IPS DF 6.9 (cell line): ENCODE results near the gene SOCS1.

Experiments used
- DNase-seq: peaks from one replicate; pipeline ENCODE4 v3.0.0-alpha.2; 2013; ENCODE audit warnings: low read depth, low spot score
- H3K27ac ChIP-seq: one replicate; pipeline ENCODE4 v1.5.1; 2013; ENCODE audit warnings: low read length, control low read depth
- H3K27me3 ChIP-seq: 2 replicates; pipeline ENCODE4 v1.6.1; 2013; ENCODE audit warnings: mild to moderate bottlenecking, low read length; ENCODE audit not compliant: control insufficient read depth, insufficient read depth
- H3K36me3 ChIP-seq: 2 replicates; pipeline ENCODE4 v1.6.1; 2013; ENCODE audit warnings: low read length; ENCODE audit not compliant: control insufficient read depth, insufficient read depth
- H3K4me1 ChIP-seq: 2 replicates; pipeline ENCODE4 v1.6.1; 2013; ENCODE audit warnings: low read length; ENCODE audit not compliant: control insufficient read depth, insufficient read depth
- H3K4me3 ChIP-seq: 2 replicates; pipeline ENCODE4 v1.5.1; 2013; ENCODE audit warnings: mild to moderate bottlenecking, low read length
- H3K9me3 ChIP-seq: 2 replicates; pipeline ENCODE4 v1.6.1; 2013; ENCODE audit warnings: low read length, inconsistent platforms; ENCODE audit not compliant: control insufficient read depth, insufficient read depth
- WGBS: extraction: QIAGEN DNeasy Blood & Tissue Kit; methylation state at CpG from one replicate; pipeline ENCODE4 v1.1.7; 2013; ENCODE audit warnings: mixed read lengths, missing lambda C conversion rate; ENCODE audit not compliant: insufficient read length, insufficient coverage; 5-methylcytosine and 5-hydroxymethylcytosine counted together

SOCS1 gene

GRCh38 chr16:11251525-11252481 is 4.2 kb downstream of the SOCS1 start:
- H3K27me3 ChIP-seq: no peaks in the 10 kb centered on the region
- no peak overlapping the region for H3K27ac ChIP-seq
- DNase-seq: no peak
- WGBS: no CpG with 5 or more reads among the region's 18 CpGs
- H3K4me1 ChIP-seq: 0 out of 2 replicates have a peak, but pooled peaks cover 1% of the 10 kb centered on the region
- H3K4me3 ChIP-seq: no peak overlapping the region
- peaks cover 8% of the 10 kb centered on the region; the same call in 1 of the 2 replicates for H3K36me3 ChIP-seq
- no peaks in the 10 kb centered on the region for H3K9me3 ChIP-seq

DNA sequence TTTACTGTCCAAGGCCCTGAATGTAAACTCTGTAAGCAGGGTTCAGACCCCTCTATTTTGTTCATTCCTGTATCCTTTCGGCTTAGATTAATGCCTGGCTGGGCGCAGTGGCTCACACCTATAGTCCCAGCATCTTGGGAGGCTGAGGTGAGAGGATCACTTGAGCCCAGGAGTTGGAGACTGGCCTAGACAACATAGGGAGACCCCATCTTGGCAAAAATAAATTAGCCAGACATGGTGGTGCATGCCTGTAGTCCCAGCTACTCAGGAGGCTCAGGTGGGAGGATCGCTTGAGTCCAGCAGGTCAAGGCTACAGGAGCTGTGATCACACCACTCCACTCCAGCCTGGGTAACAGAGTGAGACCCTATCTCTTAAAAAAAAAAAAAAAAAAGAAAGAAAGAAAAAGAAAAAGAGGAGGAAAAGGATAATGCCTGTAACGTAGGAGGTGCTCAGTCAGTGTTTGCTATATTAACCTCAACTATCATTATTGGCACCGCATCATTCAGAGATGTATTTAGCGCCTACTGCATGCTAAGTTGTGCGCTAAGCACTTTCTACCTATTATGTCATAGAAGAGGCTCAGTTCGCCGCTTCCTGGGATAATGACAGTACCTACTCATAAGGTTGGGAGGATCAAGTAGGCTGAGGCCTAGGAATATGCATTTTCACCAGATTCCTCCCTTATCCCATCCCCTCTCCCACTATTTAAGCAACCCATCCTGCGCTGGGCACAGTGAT is 5.0 kb downstream of the SOCS1 start:
- 0 out of 2 replicates have a peak, but pooled peaks cover 1% of the 10 kb centered on the region for H3K4me1 ChIP-seq
- no peaks in the 10 kb centered on the region for H3K27me3 ChIP-seq
- no peak overlapping the region for H3K27ac ChIP-seq

GRCh38 chr16:11250091-11250785 is 5.8 kb downstream of the SOCS1 start:
- no CpG with 5 or more reads among the region's 16 CpGs for WGBS
- H3K27me3 ChIP-seq: no peaks in the 10 kb centered on the region
- no peak for DNase-seq
- no peak overlapping the region for H3K27ac ChIP-seq
- H3K9me3 ChIP-seq: no peaks in the 10 kb centered on the region
- H3K36me3 ChIP-seq: peaks cover 8% of the 10 kb centered on the region; the same call in 1 of the 2 replicates
- 0 out of 2 replicates have a peak, but pooled peaks cover 1% of the 10 kb centered on the region for H3K4me1 ChIP-seq
- no peak overlapping the region for H3K4me3 ChIP-seq

More for the DNA sequence above, 5.0 kb downstream of the SOCS1 start:
- no peaks in the 10 kb centered on the region for H3K9me3 ChIP-seq
- no CpG with 5 or more reads among the region's 10 CpGs for WGBS
- H3K4me3 ChIP-seq: no peak overlapping the region
- H3K36me3 ChIP-seq: peaks cover 8% of the 10 kb centered on the region; the same call in 1 of the 2 replicates
- DNase-seq: no peak

DNA sequence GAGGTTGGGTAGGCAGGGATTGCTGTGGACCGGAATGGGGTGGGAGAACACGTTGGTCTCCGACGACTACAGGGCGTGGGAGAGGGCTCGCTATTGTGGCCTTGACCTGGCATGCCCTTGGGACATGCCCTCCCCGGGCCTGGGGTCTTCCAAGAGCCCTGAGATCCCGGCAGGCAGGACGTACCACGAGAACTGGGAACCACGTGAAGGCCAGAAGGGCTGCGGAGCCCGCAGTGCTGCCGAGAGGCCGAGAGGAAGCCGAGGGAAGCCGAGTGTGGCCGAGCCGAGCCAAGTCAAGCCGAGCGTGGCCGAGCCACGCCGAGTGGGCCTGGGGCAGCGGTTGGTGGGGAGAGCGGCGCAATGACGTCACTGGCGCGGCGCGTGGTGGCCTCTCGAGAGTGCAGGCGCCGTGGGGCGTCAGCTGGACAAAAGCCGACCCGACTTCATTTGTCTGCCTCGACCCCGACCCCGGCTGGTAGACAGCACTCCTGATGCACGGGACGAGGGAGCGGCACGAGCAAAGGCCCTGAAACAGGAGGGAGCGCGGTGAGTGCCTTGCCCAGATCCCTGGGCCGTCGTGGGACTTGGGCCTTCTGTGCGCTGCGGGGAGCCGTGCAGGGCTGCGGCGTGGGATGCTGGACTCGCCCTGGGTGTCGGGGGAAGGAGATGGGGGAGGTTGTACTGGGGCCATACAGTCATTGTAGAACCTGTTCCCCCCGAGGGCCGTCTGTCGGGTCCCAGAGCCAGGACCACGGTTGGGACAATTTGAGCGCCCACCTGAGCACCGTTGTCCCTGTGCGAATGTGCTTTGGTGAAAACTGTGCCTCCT is 6.6 kb downstream of the SOCS1 start:
- no peaks in the 10 kb centered on the region for H3K9me3 ChIP-seq
- H3K27ac ChIP-seq: no peak overlapping the region
- peaks cover 2% of the 10 kb centered on the region; the same call in 1 of the 2 replicates for H3K36me3 ChIP-seq
- no peak for DNase-seq
- H3K4me3 ChIP-seq: no peak overlapping the region
- 0 out of 2 replicates have a peak, but pooled peaks cover 1% of the 10 kb centered on the region for H3K4me1 ChIP-seq
- no CpG with 5 or more reads among the region's 63 CpGs for WGBS
- no peaks in the 10 kb centered on the region for H3K27me3 ChIP-seq

DNA sequence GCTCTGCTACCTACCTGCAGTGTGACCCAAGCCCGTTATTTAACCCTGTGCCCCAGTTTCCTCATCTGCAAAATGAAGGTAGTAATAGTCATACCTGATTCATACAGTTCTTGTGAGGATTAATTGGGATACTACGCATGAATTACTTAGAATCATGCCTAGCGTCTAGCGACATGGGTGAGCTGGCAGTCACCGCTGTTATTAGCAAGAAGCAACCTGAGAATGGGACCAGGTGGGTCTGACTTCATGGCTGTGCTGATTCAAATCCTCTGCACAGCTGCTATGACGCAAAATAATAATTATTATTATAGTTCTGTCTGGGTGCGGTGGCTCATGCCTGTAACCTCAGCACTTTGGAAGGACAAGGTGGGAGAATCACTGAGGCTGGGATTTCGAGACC is 7.9 kb downstream of the SOCS1 start:
- Histone ChIP-seq H3K27me3 (no peaks in the 10 kb centered on the region), H3K27ac (no peak overlapping the region), H3K36me3 (no peaks in the 10 kb centered on the region; the same call in 1 of the 2 replicates), H3K4me3 (no peak overlapping the region), H3K4me1 (0 out of 2 replicates have a peak, but pooled peaks cover 1% of the 10 kb centered on the region), H3K9me3 (no peaks in the 10 kb centered on the region)
- DNase-seq: no peak
- WGBS: no CpG with 5 or more reads among the region's 8 CpGs

GRCh38 chr16:11245988-11246387 is 10.0 kb downstream of the SOCS1 start:
- no peaks in the 10 kb centered on the region for H3K27me3 ChIP-seq
- no peak overlapping the region for H3K27ac ChIP-seq
- H3K9me3 ChIP-seq: no peaks in the 10 kb centered on the region
- H3K4me3 ChIP-seq: no peak overlapping the region
- no peaks in the 10 kb centered on the region; the same call in 1 of the 2 replicates for H3K36me3 ChIP-seq
- no peaks in the 10 kb centered on the region for H3K4me1 ChIP-seq
- DNase-seq: no peak

DNA sequence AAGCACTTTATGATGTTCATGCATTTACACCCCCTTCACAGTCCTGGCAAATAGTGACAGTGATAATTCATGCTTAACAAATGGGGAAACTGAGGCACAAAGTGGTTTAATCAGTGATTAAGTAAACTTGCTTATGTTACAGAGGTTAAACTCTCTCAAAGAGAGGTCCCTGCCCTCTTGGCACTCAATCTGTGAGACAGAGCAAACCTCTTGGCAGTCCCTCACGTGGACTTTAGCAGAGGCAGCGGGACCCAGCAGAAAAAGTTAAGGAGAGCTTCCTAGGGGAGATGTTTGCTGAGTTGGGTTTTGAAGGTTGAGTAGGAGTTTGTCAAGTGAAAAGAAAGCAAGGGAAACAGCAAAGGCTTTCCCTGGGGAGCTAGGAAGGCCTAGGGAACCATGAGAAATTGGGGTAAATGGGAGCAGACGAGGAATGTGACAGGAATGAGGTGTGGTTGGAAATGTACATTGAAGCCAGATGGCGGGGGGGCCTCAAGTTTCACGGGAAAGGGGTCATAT is 10.7 kb downstream of the SOCS1 start:
- no CpG with 5 or more reads among the region's 5 CpGs for WGBS
- no peak for DNase-seq
- no peak overlapping the region for H3K27ac ChIP-seq

GRCh38 chr16:11242658-11243057 is 13.3 kb downstream of the SOCS1 start:
- Histone ChIP-seq H3K36me3 (no peaks in the 10 kb centered on the region), H3K27ac (no peak overlapping the region), H3K9me3 (no peaks in the 10 kb centered on the region), H3K4me1 (no peaks in the 10 kb centered on the region), H3K27me3 (no peaks in the 10 kb centered on the region), H3K4me3 (no peak overlapping the region)
- WGBS: no CpG with 5 or more reads among the region's 12 CpGs
- no peak for DNase-seq

More for the DNA sequence above, 10.7 kb downstream of the SOCS1 start:
- H3K4me1 ChIP-seq: no peaks in the 10 kb centered on the region
- no peak overlapping the region for H3K4me3 ChIP-seq
- H3K27me3 ChIP-seq: no peaks in the 10 kb centered on the region
- no peaks in the 10 kb centered on the region for H3K9me3 ChIP-seq
- H3K36me3 ChIP-seq: no peaks in the 10 kb centered on the region; the same call in 1 of the 2 replicates

- Histone ChIP-seq H3K4me1 (no peaks in the 10 kb centered on the region), H3K9me3 (no peaks in the 10 kb centered on the region), H3K27me3 (no peaks in the 10 kb centered on the region), H3K4me3 (no peak overlapping the region), H3K36me3 (no peaks in the 10 kb centered on the region), H3K27ac (no peak overlapping the region)
- WGBS: no CpG with 5 or more reads among the region's 5 CpGs
- DNase-seq: no peak
Measured at GRCh38 chr16:11241480-11242204, 14.4 kb downstream of the SOCS1 start.
